GM10248 (cell line): Measurements from ENCODE around the gene OLFM1.

Experiments
- CTCF ChIA-PET: fragments of 300-600 bp; sonication (Branson Sonifier 250); formaldehyde crosslinking; extraction: SDS; loops from one replicate; lab custom pipeline; 2021; ENCODE audit warnings: antibody characterized with exemption; lab: Yijun Ruan, JAX
- POLR2A ChIA-PET: fragments of 350-650 bp; sonication (Branson Sonifier 250); formaldehyde crosslinking; extraction: SDS; loops from one replicate; lab custom pipeline; 2020; ENCODE audit warnings: antibody characterized with exemption; lab: Yijun Ruan, JAX
- DNase-seq: peaks from one replicate; pipeline ENCODE4 v3.0.0; 2012; ENCODE audit errors: extremely low spot score
- TF ChIP-seq, protein P1 (sequence below): IDR thresholded peaks from 2 replicates; pipeline ENCODE4 v1.5.1; 2012; ENCODE audit warnings: mild to moderate bottlenecking, low read depth; ENCODE audit errors: extremely low read depth, missing control alignments, control extremely low read depth

Gene OLFM1

GRCh38 chr9:135104761-135105160, 17.3 kb downstream of the OLFM1 start:
- ChIA-PET POLR2A (no interaction called here), CTCF (no interaction called here)

GRCh38 chr9:135105211-135105745, 17.8 kb downstream of the OLFM1 start:
- DNase-seq, result no peak
- CTCF ChIA-PET, result no interaction called here
- POLR2A ChIA-PET, result no interaction called here
- TF ChIP-seq, protein P1, sequence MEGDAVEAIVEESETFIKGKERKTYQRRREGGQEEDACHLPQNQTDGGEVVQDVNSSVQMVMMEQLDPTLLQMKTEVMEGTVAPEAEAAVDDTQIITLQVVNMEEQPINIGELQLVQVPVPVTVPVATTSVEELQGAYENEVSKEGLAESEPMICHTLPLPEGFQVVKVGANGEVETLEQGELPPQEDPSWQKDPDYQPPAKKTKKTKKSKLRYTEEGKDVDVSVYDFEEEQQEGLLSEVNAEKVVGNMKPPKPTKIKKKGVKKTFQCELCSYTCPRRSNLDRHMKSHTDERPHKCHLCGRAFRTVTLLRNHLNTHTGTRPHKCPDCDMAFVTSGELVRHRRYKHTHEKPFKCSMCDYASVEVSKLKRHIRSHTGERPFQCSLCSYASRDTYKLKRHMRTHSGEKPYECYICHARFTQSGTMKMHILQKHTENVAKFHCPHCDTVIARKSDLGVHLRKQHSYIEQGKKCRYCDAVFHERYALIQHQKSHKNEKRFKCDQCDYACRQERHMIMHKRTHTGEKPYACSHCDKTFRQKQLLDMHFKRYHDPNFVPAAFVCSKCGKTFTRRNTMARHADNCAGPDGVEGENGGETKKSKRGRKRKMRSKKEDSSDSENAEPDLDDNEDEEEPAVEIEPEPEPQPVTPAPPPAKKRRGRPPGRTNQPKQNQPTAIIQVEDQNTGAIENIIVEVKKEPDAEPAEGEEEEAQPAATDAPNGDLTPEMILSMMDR, result no peak

More at GRCh38 chr9:135104761-135105160, 17.3 kb downstream of the OLFM1 start:
- no peak for DNase-seq
- TF ChIP-seq, protein P1, result no peak

DNA sequence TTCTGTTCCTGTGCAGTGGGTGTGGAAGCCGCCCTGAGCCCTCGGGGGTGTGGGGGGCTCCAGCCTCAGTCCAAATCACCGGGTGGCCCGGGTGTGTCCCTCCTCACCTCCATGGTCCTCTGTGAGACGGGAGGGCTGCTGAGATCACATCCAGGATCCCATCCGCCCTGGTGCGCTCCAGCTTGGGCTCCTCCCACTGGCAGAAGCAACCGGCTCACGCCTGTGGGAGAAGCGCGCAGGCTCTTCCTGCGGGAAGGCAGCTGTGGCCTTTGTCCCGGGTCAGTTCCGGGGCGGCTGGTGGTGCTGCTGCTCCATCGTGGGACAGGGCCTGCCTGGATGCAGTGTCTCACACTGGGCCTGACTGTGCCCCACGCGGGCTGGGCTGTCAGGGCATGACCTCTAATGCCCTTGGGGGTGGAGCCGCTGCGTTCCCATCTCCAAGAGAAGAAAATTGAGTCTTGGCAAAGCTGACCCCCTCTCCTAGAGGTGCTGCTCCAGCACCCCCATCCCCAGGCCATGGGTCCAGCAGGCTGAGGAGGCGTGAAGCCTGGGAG, 18.5 kb downstream of the OLFM1 start:
- ChIA-PET CTCF (no interaction called here), POLR2A (no interaction called here)
- TF ChIP-seq, protein P1, result no peak
- DNase-seq, result no peak

- ChIA-PET CTCF (no interaction called here), POLR2A (no interaction called here)
- TF ChIP-seq, protein P1, result no peak
- no peak for DNase-seq
These were observed 19.2 kb downstream of the OLFM1 start for GRCh38 chr9:135106551-135107270.

DNA sequence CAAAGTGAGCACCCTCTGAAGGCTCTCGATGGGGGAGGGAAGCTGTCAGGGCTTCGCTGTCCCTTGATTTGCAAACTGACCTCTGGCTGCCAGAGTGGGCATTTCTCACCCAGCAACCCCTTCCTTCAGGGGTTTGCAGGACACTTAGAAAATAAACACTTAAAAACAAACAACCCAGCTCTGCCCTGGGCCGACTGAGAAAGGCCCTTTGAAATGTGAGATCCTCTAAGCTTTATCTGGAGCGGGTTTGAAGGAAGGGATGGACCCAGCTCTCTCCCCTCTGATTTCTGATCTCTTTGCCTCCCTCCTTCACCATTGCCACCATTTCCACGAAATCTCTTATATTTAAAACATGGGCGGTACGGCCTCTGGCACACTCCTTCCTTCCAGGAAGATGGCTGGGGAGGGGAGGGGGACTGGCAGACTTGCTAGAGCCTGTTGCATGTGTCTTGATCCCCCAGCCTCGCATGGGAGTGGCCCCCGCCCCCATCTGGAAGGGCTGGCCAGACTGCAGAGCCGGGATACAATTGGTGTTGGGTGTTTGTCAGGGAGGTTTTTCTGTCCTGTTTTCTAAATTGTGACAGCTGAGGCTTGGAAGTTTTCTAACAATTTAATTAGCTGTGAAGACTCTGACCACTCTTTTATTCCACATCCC, 20.2 kb downstream of the OLFM1 start:
- CTCF ChIA-PET, result no interaction called here
- no peak for DNase-seq
- POLR2A ChIA-PET, result no interaction called here
- TF ChIP-seq, protein P1, result no peak

DNA sequence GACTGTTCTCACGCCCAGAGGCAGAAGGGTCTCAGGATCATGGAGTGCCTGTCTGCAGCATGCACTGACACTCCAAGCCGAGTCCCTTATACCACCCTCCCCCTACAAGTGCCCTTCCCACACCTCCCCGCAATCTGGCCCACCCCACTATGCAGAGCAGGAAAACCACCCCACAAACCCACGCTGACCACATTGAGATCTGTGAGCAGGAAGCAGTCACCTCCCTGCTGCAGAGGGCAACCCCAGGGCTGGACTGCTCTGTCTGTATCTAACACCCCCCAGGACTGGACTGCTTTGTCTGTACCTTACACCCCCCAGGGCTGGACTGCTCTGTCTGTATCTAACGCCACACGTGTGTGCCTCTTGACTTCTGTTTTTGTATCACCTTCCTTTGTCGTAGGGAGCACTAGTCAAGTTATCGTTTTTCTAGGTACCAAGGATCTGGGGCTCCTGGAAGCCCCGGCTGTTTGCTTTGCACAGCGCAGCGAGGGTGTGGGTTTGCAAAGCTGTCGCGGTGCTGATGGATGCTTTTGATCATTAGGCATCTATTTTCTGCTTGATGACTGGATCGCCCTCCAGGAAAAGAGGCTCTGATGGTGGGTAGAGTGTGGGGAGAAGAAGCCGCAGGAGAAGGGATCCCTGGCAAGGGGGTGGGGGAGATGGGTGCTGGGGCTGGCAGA, 21.5 kb downstream of the OLFM1 start:
- TF ChIP-seq, protein P1, result no peak
- DNase-seq, result no peak
- ChIA-PET CTCF (no interaction called here), POLR2A (no interaction called here)
